Gastroesophageal sphincter (tissue), 3 donors: ENCODE data around the gene CACNB4.

Source experiments
- CTCF ChIP-seq, 4 experiments: fragments of 200-600 bp in 2 of 4; fragments of 450-650 bp in 2 of 4; sonication (generic) in 1 of 4; IDR thresholded peaks; one replicate each; pipeline ENCODE4 v1.5.1; 2017 to 2019; ENCODE audit warnings: antibody characterized with exemption in 4 of 4, mild to moderate bottlenecking in 2 of 4, moderate library complexity in 2 of 4
- EP300 ChIP-seq: sonication (generic); formaldehyde crosslinking; IDR thresholded peaks from one replicate; pipeline ENCODE4 v1.6.1; 2017; ENCODE audit warnings: antibody characterized with exemption, mild to moderate bottlenecking
- POLR2A ChIP-seq, 2 donors: fragments of 450-650 bp; IDR thresholded peaks; one replicate each; pipeline ENCODE4 v1.6.1; 2017; ENCODE audit warnings: antibody characterized with exemption in 2 of 2, mild to moderate bottlenecking in 2 of 2, moderate library complexity in 1 of 2

GRCh38 chr2:151860613-151861146, 238.2 kb downstream of the CACNB4 start:
- TF ChIP-seq CTCF (IDR thresholded peaks at IDR 0.05) (no peak), EP300 (no peak), POLR2A (IDR thresholded peaks at IDR 0.05) (no peak)
